PC-9 (cell line): ENCODE data around the gene TF.

Experiments used
- CTCF ChIP-seq: fragments of 200-600 bp; sonication (generic); conservative IDR thresholded peaks from 2 replicates; pipeline ENCODE4 v1.6.1; 2017; ENCODE audit warnings: mixed run types, antibody characterized with exemption, mild to moderate bottlenecking, moderate library complexity
- EZH2 ChIP-seq: fragments of 200-600 bp; sonication (generic); IDR thresholded peaks from 2 replicates; pipeline ENCODE4 v1.8.0; 2017; ENCODE audit warnings: antibody characterized with exemption, low read depth

GRCh38 chr3:133759740-133760305, 13.6 kb downstream of the TF start:
- TF ChIP-seq CTCF (no peak), EZH2 (no peak)
